Endothelial cell of hepatic sinusoid (primary cell): Measurements from ENCODE around the gene FADS3.

Source experiments
- in situ Hi-C: cut with HindIII; loops from 2 replicates; pipeline ENCODE4 v1.10.0; 2017; ENCODE audit warnings: low sequenced_read_pairs

FADS3 gene

DNA sequence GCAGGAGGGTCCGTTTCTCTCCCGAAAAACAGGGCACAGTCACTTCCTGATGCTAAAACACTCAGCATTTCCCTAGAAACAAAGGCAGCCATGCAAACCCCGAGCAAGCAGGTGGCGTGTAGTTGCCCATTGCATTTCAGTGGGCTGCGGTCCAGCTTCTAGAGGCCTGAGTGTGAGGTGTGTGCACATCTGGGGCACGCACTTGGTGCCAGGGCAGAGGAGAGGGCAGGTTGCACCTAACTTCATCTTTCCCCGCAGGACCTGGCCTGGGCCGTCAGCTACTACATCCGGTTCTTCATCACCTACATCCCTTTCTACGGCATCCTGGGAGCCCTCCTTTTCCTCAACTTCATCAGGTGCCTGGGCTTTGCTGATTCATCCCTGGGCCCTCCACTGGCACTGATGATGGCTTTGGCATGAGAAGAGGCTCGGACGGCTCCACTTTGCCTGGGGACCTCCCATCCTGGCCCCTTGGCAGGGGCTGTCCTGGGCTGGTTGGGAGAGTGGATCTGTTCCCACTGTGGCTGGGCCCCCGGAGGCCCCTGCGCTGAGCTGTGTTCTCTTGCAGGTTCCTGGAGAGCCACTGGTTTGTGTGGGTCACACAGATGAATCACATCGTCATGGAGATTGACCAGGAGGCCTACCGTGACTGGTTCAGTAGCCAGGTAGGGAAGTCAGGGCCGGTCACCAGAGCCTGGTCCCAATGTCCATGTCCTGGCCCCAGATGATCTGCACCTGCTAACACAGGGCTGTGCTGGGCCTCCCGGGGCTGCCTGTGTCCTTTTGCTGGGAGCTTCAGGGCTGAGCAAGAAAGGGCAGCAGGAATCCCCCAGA is 28.4 kb downstream of the FADS3 start:
- in situ Hi-C loops, result no loop called here

- in situ Hi-C loops, result no loop called here
These were observed 29.7 kb downstream of the FADS3 start for GRCh38 chr11:61861634-61862033.

DNA sequence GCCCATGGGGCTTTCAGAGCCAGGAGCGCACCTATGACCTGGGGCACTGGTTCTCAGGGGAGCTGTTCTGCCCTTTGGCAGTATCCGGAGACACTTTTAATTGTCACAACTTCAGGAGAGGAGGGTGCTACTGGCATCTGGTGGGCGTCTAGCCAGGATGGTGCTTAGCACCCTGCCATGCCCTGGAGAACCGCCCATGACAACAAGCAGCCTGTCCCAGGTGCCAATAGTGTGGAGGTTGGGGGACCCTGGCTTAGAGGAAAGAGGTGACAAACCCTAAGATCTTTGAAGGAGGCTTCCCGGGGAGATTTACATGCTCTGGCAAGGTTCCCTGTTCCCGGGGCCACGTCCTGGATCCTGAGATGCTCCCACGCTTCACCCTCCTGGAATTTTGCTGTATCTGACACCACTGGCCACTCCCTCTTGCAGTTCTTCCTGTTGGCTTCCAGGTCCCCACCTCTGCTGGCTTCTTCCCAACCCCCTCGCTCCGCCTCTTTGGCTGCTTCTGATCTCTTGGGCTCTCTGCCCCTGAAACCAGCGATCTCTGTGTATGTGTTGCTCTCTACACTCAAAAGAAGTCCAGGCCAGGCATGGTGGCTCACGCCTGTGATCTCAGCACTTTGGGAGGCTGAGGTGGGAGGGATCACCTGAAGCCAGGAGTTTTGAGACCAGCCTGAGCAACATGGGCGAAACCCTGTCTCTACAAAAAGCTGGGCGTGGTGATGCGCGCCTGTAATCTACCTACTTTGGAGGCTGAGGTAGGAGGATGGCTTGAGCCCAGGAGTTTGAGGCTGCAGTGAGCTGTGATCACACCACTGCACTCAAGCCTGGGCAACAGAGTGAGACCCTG is 31.1 kb downstream of the FADS3 start:
- in situ Hi-C loops, result no loop called here

DNA sequence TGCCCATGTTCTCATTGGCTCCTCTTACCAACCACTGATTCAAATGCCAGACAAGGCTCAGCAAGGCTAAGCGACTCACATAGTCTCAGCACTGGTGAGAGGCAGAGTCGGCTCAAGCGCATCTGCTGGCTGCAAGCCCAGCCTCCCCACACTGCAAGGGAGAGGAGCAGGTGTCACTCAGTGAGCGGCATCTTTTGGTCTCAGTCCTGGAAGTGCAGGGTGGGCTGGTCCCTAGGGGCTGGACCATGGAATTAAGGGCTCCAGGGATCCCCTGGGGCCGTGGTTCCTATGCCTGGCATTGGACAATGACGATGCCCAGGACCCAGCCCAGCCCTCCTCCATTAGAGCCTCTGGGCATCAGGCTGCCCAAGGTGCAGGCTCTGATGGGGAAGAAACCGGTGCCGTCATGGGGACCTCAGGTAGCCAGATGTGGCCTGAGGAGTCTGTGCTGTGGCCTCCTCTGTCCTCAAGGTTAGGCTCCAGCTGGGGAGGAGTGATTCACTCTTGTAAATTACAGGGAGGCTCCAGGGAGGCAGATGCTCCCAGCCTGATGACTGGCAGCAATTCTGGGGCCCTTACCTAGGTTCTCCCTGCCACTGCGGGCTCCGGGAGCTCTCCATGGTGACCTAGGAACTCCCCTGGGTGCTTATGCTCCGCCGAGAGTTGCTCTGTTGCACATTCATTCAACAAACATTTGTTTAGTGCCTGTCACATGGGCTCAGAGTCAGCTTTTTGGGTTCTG is 35.2 kb downstream of the FADS3 start:
- in situ Hi-C loops, result loop anchor here (5.0 kb wide), 1 partner anchor 71 kb away; no protein-coding TSS in a partner anchor

- in situ Hi-C loops, result loop anchor here (5.0 kb wide), 1 partner anchor 72 kb away; no protein-coding TSS in a partner anchor
These were observed 36.2 kb downstream of the FADS3 start for GRCh38 chr11:61854966-61855714.

GRCh38 chr11:61854206-61854895 is 37.0 kb downstream of the FADS3 start:
- in situ Hi-C loops, result no loop called here

DNA sequence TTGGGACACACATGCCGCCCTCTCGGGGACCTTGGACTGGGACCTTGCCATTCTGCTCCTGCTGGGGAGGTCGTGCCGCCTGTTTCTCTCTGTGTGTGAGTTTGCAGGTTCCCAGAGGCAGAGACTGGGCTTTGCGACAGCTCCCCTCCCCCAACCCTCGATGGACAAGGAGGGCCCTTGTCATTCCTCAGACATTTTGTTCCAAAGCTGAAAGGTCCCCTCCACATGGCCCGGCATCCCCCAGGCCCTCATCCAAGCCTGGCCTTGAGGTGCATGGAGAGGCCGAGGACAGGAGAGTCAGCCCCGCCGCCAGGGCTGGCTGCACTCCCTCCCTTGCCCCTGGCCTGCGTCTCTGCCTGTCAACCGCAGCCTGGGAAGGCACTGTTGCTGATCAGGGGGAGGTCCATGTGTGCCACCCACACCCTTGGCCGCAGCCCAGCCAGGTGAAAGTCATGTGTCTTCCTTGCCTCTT is 37.6 kb downstream of the FADS3 start:
- in situ Hi-C loops, result no loop called here

DNA sequence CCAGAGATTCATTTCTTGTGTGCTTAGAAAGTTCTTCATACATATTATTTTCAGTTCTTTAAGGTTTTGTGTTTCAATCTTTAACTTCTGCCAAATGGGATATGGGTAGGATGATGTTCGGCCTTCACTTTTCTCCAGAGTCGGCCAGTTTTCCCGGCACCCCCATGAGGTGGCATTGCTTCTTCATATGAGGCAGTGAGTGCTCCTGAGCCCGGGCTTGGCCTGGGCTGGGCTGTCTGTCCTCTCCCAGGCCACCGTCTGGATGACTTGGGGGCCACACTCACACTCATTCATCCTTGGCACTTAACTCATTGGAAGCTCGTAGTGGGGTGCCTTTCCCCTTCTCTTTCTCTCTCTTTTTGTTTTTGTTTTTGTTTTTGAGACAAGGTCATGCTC is 39.4 kb downstream of the FADS3 start:
- in situ Hi-C loops, result no loop called here

DNA sequence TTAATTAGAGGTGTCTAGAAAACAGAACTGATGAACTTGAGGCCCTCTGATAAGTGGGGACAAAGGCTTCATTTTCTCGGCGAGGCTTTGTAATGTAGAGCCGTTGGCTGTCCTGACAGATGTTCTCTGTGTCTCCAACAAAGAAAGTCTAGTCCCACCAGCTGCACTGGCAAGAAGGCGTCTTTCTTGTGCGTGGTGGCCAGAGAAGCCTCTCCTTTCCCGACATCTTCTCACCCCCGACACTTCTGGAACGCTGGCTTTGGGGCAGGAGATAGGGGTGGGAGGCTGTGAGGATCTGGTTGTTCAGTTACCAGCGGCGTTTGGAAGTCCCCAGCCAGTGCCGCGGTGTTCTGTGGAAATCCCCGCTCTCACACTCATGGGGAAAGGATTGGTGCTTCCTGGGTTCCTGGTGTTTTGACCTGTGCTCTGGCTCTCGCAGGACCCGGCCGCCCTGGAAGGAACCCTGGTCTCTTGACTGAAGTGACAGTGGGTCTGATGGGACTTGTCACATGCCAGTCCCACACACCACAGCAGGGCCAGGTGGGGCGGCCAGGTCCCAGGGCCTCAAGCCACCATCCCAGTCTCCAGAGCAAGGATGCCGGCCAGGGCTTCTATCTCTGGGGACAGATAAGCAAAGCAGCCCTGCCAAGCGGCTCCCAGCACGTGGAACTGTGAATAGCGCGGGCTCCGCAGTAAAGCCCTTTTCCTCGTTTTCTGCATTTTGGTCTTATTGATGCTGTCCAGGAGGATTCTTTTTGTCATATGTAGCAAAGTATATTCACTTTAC is 40.0 kb downstream of the FADS3 start:
- in situ Hi-C loops, result no loop called here

GRCh38 chr11:61850687-61851086 is 40.7 kb downstream of the FADS3 start:
- in situ Hi-C loops, result no loop called here

DNA sequence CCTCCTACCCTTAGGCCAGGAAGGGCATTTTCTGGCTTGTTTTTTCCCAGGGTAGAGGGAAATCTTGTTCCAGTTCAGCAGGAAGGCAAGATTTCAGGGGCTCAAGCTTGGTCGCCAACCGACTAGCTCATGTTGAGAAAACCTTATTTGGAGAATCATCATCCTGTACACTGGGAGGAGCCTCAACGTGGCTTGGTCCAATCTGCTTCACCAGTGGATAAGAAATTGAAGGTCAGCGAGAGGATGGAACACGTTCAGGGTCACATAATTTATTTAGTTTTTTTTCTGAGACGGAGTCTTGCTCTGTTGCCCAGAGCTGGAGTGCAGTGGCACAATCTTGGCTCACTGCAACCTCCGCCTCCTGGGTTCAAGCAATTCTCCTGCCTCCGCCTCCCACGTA is 42.7 kb downstream of the FADS3 start:
- in situ Hi-C loops, result loop anchor here (5.0 to 10.0 kb wide), 2 partner anchors 54 kb away; partner anchors contain the start of genes FEN1 and TMEM258

GRCh38 chr11:61847914-61848581 is 43.3 kb downstream of the FADS3 start:
- in situ Hi-C loops, result loop anchor here (5.0 to 10.0 kb wide), 2 partner anchors 53 to 54 kb away; partner anchors contain the start of genes FEN1 and TMEM258

DNA sequence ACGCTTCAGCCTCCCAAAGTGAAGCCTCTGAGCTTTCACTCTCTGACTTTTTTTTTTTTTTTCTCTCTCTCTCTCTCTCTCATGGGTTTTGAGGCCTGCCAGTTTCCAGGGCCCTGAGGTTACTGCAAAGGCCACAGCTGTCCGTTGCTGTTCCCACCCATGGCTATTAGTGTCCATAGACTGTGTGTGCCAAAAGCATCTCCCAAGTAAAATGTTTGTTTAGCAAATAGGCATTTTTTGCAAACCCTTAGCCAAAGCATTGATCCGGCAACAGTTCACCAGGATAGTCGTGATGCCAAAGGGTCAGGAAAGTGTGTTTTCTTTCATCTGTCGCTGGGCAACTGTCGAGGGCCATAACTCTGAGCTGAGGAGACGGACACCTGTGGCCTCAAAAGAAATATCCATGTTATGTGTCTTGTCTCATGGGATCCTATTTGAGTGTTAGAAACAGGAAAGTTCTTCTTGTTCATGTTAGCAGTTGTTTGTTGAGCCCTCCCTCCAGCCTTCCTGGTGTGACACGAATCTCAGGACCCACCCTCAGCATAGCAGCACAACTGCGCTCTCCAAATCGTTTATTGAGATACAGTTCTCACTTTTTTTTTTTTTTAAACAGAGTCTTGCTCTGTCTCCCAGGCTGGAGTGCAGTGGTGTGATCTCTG is 44.9 kb downstream of the FADS3 start:
- in situ Hi-C loops, result loop anchor here (5.0 to 10.0 kb wide), 2 partner anchors 52 to 56 kb away; partner anchors contain the start of genes FEN1 and TMEM258

DNA sequence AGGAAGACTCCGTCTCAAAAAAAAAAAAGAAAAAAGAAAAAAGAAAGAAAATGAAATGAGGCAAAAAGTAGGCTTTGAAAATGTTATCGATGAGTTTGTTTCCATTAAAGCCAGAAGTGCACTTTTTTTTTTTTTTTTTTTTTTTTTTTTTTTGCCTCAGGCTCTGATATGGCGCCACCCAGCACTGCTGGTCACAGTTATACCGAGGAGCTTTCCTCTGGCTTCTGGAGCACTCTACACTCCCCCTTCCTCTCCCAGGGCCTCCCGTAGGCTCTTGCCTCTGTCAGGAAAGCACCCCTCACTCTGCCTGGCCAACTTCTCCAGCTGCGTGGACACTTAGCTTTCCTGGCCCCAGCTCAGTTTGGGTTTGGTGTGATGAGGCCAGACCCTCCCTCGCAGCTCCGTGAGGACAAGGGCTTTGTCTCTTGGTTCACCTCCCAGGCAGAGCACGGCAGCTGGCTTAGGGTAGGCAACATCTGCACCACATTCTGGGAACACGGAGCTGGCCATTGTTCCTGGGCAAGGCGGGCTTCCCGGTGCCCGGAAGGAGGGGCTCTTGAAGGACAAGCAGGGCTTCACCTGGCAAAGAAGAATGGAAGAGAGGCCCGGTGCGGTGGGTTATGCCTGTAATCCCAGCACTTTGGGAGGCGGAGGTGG is 46.3 kb downstream of the FADS3 start:
- in situ Hi-C loops, result loop anchor here (5.0 to 10.0 kb wide), 2 partner anchors 50 to 57 kb away; partner anchors contain the start of genes FEN1 and TMEM258

DNA sequence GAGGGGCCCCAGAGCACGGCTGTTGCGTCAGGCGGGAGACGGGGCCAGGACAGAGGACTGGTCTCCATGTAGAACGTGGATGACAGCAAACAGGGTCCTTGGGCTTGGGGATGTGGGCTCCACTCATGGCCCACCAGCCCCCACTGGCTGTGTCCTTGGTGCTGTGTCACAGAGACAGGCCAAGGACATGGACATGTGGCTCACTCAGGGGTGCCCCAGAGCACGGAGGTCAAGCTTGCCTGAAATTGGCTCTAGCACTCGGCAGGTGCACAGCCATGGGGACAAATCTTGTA is 48.9 kb downstream of the FADS3 start:
- in situ Hi-C loops, result loop anchor here (10.0 kb wide), 1 partner anchor 48 kb away; the partner anchor contains the start of genes FEN1 and TMEM258

GRCh38 chr11:61841636-61842527 is 49.5 kb downstream of the FADS3 start:
- in situ Hi-C loops, result loop anchor here (10.0 kb wide), 1 partner anchor 47 kb away; the partner anchor contains the start of genes FEN1 and TMEM258
